Measurements from ENCODE around the gene PTGR3.

DNA sequence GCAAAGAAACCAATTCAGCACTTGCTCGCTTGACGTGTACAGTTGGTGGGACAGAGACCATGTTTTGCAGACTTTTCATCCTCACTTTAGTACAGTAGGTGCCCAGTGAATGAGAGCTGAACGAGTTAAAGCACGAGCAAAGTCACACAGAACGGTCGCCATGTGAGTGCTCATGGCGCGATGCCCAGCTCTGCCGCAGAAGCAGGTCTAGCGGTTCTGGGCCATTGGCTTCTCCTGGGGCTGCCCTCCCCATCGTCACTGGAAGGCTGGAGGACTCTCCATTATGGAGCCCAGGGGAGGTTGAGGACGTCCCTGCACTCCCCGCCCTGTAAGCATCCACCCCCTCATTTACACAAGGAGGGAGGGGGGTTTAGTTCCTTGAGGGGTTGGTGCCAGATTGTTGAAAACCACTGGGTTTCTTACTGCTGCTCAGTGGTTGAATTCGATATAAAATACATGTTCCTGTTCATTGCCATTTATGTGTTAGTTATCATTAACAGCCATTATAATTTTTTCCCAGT lies 24.9 kb downstream of the PTGR3 start:
- TF ChIP-seq, protein P1, sequence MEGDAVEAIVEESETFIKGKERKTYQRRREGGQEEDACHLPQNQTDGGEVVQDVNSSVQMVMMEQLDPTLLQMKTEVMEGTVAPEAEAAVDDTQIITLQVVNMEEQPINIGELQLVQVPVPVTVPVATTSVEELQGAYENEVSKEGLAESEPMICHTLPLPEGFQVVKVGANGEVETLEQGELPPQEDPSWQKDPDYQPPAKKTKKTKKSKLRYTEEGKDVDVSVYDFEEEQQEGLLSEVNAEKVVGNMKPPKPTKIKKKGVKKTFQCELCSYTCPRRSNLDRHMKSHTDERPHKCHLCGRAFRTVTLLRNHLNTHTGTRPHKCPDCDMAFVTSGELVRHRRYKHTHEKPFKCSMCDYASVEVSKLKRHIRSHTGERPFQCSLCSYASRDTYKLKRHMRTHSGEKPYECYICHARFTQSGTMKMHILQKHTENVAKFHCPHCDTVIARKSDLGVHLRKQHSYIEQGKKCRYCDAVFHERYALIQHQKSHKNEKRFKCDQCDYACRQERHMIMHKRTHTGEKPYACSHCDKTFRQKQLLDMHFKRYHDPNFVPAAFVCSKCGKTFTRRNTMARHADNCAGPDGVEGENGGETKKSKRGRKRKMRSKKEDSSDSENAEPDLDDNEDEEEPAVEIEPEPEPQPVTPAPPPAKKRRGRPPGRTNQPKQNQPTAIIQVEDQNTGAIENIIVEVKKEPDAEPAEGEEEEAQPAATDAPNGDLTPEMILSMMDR (IDR thresholded peaks at IDR 0.05; ENCODE audit: low read length) = no peak
- TF ChIP-seq EZH2 (IDR thresholded peaks at IDR 0.05; ENCODE audit: borderline replicate concordance, low read length) = no peak

Measured in OCI-LY1 (cell line).